LHCN-M2 (cell line): ENCODE measurements around the gene ERBB4. TPM values are rescaled to one million over a fixed set of nuclear protein-coding genes. Genes with fewer than 3 reads are reported as not detected.
A peak's percentile ranks its signal among the peaks of the same experiment; 100 is the strongest.
"Not testable (repeated sequence)": the region's sequence is repeated elsewhere in the genome, so short reads cannot be mapped to it uniquely, and the experiment has no call there.

Experiments used
- DNase-seq: peaks from one replicate; pipeline ENCODE4 v3.0.0-alpha.2; 2012; ENCODE audit warnings: low read depth
- total RNA-seq: library from RNA; depleted of rRNA; stranded (reverse); fragments of >200 nt; gene quantifications from 2 replicates; pipeline ENCODE4 v1.2.3, GENCODE V29; 2014

ERBB4 gene
- total RNA-seq, 1 experiment from 2014 or later: not detected

DNA sequence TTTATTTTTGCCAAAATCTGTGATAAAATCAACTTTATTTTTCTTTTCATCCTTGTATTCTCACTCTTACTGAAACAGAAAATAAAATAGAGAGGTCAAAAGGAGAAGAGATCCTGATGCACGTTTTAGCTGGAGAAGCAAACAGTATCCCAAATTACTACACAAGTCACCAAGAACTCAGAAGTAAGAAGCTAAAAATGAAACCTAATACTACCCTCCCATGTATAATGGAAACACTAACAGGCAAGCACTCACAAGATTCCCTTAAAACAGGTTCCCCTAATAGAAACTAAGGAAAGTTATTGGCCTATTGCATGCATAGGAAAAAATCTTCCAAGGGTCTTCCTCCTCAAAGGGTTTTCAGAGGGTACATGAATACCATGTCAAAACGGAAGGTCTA is 927.0 kb downstream of the ERBB4 start:
- no peak for DNase-seq

DNA sequence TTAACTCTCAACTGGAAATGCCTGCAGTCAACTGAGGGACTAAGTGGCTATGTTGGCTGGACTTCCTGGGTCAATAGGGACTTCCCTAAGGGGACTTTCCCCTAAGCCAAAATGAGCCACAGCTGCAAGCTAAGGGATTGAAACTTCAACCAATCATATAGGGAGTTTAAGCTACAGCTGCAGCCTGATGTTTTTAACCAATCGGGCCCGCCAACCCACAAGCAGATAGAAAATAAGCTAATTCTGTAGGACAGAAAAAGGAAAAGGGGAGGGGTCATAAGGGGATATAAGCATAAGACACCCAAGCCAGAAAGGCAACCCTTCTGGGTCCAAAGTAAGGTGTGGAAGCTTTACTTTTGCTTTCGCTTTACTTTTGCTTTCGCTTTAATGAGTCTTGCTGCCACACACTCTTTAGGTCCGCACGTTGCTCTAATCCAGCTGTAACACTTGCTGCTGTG is 927.5 kb downstream of the ERBB4 start:
- DNase-seq: peak; percentile 1

DNA sequence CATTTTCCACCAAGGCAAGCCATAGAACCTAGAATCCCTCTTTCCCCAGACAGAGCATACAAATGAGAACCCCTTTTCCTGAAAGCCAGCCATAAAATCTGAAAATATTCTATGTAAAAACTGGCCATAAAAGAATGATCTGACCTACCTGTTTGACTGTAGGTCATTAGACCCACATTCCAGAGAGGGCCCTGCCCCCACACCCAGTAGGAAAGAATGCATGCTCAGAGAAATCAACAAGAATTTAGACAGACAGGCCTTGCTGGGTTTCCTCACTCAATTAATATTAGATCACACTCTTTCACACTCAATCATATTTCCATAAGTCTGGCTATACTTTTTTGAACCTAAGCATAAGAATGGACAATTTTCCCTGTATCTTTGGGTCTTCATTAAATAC is 929.5 kb downstream of the ERBB4 start:
- no peak for DNase-seq

DNA sequence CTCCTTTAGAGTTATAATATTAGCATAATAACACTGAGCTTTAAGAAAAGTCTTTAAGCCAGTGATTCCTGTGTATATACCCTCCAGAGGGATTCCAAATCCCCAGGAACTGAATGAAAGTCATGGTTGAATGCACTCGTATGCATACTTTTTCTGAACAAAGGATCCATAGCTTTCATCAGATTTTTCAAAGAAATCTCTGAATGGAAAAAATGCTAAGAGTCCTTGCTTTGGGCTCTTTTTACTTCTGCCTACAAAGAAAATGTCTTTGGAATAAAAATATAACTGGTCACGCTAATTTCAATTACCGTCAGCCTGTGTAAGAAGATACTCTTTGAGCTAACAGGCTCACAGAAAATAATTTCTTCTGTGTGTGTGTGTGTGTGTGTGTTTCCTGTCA is 939.5 kb downstream of the ERBB4 start:
- no peak for DNase-seq

DNA sequence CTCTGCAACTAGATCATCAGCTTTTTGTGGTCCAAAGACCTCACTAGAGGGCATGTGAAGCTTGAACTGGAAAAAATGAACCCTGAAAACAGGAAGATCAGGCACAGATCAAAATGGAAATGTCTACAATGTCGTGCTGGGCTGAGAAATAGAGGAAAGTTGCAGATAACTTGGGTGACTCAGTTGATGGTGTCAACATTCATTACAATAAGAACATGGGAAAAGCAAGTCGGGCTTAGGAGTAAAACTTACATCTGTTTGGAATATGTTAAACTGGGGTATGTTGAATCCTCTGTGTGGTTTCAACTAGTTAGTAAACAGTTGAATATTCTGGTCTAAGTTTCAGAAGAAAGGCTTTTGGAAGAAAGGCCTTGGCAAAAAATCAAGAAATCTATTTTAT is 940.4 kb downstream of the ERBB4 start:
- DNase-seq: no peak

DNA sequence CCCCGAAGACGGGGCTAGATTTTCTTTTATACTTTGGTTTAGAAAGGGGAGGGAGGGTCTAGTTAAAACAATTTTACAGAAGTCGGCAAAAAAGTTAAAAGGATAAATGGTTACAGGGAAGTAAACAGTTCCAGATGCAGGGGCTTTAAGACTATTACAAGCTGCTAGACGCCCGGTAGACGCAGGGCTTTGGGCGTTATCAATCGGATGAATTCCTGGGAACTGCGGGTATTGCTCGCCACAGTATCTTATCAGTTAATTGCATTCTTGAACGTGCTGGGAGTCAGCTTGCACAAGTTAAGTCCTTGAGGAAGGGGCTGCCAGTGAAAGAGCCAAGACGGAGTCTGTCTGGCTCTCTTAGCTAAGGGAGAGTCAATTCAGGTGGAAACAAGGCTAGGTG is 946.6 kb downstream of the ERBB4 start:
- not testable (repeated sequence) for DNase-seq

DNA sequence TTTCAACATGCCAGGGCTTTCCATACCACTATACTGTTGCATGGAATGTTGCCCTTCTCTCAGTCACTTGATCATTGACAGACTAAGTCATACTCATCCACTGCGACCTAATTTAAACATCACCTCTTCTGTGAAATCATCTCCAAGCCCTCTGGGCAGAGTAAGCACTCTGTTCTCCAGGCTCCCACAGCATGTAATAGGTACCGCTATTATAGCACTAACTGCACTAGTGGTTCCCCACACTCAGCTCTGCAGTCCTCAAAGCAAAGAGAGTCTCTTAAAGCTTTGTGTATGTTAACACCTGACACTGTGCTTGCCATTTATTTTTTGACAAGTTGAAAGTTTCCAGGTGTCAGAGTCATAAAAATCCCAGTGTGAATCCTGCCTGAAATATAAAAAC is 947.2 kb downstream of the ERBB4 start:
- no peak for DNase-seq

DNA sequence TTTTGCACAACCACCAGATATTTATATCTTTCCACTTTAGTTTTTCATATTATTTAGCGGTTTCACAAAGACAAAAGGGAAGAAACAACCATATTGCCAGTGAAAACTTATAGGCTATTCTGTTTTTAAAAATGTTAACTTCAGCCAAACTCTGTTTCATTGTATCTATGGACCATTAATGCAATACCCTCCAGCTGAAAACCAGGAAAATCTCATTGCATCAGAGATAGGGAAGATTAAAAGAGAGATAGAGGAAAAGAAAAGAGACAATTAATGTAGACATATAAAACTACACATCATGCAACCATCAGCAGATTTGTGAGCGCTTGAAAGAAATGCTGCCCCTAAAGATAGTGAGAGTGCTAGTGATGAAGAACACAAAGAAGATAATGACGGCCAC is 970.2 kb downstream of the ERBB4 start:
- DNase-seq: no peak

DNA sequence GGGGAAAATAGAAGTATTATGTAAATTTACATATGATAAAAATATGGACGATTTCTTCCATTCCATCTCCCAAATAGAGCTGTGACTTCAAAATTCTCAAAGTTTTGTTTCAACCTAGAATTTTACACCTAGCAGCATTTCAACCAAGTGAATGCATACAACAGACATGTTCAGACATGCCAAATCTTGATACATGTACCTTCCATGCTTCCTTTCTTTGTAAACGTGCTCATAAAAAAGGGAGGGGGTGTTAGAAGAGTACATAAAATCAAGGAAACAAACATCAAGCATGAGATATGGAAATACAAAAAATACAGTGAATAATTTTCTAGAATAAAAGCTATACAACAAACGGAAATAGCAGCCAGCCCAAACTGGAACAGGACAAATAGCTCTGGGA is 974.2 kb downstream of the ERBB4 start:
- DNase-seq: no peak

DNA sequence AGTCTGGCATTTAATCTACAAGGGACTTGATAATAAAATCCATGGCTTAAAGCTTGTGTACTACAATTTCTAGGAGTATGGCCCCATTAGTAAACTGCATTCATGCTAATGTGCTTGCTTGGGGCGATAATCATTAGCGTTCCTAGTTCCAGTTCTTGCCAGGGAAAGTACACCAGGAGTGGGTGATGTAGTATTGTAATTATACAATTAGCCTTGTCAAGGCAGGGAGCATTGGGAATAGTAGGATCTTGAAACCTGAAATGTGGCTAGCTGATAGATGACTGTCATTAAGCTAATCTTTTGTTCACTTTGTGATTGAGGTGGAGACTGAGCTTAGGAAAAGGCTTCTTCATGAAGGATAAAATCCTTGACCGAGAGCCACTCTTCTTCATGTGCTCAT is 993.0 kb downstream of the ERBB4 start:
- no peak for DNase-seq

DNA sequence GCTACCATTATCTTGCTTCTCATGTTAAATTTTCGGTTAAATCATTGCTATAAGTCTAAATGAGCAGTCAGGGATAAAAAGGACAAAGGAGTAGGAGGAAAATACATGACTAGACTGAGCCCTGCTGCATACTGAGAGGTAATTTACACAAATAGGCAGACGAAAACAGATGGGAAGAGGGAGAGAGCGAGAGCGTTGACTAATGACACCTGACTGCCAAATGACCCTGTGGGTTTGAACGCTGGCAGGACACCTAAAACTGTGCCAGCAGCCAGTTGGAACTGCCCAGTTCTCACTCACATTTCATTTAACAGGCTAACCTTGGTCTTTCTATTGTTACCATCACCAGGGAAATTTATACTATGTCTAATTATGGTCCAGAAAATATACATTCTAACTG is 1004.0 kb downstream of the ERBB4 start:
- no peak for DNase-seq

DNA sequence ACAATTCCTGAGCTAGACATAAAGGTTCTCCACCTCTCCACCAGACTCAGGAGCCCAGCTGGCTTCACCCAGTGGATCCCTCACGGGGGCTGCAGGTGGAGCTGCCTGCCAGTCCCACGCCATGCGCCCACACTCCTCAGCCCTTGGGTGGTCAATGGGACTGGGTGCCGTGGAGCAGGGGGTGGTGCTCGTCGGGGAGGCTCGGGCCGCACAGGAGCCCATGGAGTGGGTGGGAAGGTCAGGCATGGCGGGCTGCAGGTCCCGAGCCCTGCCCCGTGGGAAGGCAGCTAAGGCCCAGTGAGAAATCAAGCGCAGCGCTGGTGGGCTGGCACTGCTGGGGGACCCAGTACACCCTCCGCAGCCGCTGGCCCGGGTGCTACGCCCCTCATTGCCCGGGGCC is 1014.4 kb downstream of the ERBB4 start:
- not testable (repeated sequence) for DNase-seq

DNA sequence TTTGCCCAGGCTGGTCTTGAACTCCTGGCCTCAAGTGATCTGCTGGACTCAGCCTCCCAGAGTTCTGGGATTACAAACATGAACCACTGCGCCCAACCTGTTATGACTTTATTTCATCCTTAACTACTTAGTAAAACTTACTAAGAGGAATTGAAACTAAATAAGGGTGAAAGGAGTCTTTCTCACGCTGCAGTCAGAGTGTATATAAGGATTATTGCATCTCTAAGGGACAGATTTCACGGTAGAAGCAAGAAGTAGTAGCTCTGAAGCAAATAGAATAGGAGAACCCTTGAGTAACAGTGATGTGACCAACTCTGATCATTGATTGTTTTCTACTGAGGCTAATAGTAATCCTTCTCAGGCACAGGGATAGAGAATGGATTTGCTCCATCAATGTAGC is 1022.1 kb downstream of the ERBB4 start:
- DNase-seq: no peak

DNA sequence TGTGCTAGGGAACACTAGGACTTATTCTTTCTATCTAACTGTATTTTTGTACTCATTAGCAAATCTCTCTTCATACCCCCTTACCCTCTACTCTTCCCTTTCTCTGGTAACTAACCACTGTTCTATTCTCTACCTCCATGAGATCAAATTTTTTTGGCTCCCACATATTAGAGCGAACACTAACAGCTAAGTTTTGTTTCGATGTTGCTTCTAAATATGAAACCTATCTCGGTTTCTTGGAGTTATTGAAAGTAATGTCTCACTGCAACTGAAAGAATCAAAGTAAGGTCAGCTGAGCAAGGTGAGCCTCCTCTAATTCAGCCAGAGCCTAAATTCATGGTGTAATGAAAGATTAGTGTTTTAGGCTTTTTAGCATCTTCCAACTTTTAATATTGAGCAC is 1024.6 kb downstream of the ERBB4 start:
- no peak for DNase-seq

DNA sequence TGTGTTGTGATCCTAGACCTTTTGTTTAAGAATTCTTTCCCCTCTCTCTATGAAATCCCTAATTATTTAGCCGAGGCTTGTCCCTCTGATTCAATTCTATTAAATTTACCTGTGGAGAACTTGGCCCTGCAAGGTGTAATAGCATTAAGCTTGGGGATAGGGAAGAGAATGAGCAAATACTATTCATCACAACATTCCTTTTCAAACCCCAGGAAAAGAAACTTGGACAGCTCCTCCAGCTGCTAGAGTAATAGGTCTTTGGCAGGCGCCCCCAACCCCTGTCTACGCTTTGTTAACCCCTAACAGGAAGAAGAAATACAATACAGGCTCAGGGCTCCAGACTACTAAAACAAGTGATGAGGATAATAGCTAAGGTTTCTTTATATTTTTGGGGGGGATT is 1025.2 kb downstream of the ERBB4 start:
- DNase-seq: no peak

DNA sequence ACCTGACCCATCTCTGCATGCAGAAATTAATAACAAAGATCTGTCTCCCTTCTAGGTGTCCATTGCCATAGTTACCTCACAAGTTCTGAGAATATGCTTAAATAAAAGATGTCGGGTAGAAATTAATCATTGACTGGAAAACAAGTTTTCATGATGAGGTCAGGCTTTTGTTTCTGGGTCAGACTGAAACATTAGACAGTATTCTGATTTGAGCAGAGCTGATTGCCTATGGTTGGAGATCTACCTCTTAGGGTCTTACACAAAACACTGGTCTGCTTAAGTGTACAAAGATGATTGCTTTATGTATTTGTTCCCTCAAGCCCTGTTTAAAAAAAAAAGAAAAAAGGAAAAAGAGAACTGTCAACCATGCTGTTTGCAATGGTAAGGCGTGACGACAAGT is 1025.8 kb downstream of the ERBB4 start:
- DNase-seq: no peak

DNA sequence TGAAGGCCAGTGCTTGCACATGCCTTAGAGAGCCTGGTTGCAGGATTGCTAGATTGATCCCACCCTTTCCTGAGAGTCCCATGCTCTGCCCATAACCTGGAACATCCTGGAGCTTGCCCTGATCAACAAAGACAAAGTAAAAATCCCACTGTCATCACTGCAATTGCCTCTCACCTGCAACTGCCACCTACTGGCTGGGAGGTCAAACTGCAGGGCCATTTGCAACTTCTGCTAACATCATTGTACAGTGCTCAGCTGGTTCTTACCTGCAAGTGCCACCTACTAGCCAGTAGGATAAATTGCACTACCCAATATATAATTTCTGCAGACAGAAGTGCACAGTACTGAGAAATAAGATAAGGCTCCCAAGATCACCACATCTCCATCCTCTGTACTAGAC is 1034.7 kb downstream of the ERBB4 start:
- DNase-seq: no peak

DNA sequence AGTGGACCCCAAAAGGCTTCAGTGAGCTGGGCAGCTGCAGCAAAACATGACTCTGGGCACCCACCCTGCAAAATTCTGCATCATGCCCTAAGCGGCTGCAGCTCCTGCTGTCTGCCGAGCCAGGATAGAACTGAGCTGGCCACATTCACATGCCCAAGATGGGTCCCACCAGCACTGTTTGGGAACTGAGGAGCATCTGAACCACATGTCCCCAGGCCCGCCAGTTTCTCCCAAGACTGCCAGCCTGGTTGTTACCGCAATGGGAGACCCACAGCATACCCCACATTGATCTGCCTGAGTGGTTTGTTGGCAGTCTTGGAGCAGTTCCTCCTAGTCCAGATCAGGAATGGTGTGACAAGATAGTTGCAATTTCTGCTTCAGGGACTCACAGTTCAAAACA is 1035.4 kb downstream of the ERBB4 start:
- no peak for DNase-seq

DNA sequence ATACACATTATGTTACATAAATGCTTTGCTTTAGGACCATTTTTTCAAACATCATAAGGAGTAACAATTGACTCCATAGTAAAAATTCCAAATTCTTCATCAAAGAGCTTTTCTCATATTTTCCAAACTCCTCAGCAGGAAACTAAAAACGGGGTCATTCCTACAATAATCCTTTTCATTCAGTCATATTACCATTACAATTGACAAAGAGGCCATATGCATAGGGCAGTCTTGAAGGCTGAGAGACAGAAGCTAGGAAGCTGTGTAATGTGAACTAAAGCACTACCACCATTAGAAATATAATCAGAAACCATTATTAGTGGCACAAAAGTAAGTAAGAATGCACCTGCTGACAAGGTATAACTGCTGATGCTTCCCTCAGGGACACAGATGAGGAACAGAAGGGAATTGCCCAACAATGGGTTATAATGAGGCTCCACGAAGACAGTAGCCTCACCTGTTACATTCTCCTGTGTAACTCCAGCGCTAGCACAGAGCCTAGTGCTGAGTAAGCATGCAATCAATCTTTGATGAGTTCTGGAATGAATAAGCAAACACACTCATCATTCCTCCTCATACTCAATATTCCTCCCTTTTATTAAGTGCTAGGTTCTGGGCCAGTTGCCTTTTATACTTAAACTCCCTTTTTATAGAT is 1039.9 kb downstream of the ERBB4 start:
- DNase-seq: no peak

DNA sequence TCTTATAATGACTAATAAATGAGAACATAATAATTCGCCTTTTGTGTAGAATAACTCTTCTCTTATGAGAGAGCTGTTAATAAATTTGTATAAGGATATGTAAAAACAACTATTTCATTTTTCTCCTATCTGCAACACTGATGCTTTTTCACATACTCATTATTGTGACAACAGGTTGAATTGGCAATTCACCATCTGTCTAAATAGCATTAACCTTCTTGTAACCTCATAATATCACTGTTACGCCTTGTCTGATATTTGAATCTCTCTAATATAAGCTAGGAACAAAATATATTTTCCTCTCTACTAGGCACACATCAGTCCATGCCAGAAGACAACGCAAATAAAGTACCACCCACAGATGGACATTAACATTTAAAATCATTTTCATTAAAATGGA is 1043.3 kb downstream of the ERBB4 start:
- DNase-seq: no peak

DNA sequence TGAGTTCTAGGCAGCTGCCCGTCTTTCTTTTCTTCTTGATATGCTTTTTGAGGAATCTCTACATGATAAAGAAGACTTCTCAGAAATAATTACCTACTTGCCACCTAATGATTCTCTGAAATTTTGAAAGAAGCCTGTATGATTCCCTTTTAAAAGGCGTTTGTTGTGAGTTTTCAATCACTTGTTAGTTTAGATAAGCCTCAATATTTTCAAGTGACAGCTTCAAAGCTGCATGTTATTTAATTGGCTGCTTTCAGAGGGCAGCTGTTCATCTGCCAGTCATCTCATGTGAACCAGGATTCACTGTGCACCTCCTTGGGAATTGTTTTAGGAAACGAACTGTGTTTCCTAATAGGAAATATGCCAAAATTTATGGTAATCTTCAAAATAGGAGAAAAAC is 1044.1 kb downstream of the ERBB4 start:
- DNase-seq: no peak

DNA sequence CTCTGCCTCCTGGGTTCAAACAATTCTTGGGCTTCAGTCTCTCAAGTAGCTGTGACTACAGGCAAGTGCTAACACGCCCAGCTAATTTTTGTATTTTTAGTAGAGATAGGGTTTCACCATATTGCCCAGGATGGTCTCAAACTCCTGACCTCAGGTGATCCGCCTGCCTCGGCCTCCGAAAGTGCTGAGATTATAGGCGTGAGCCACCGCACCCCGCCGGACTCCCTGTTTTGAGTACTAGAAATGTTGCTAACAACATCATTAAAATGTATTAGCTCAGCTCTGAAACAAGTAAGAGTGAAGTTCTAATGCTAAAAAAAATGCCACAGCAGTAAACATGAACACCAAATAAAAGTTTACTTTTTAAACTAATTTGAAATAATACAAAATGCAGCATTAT is 1044.5 kb downstream of the ERBB4 start:
- DNase-seq: no peak

DNA sequence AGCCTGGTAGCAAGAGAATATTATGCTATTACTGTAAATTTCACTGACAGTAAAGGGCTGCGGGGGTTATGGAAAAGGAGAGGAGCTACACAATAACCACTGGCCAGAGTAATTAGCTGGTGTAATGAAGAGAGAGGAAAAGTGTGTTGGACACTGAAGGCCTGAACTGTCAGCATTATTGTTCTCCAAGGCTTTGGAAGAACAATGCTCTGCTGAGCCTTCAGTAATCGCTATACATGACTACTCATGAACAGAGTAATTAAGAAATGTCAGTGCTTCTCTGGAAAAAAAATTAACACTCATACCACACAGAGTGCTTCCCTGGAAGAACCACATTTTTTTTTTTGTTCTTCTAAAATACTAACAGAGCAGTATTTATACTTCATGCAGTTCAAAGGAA is 1050.9 kb downstream of the ERBB4 start:
- no peak for DNase-seq

DNA sequence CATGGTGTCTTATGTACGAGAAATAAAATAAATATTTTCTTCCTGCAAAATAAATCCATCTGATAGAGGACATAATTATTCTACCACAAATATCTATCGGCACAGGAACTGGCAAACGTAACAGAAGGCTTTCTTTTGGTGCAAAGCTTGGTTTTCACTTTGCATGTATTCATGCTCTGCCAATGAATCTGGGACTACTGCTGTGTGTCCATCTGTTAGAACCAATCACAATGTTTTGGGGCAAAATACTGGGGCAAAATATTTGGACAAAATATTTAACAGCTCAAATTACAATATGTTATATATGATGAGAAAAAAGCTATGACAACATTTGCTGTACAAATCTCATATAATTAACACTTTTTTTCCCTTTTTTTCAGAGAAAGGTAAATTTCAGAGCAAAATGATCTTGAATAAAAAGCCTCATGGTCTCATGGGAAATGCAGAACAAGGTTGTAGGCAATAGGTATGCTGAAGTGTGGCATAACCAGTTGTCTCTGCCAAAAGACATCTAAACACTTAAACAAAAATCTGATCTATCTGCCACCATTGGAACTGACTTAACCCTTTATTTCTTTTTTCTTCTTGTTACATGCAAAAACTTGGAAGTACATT is 1059.0 kb downstream of the ERBB4 start:
- DNase-seq: no peak
